ENCODE data around the gene RRP1. TPM values are rescaled to one million over a fixed set of nuclear protein-coding genes. Genes with fewer than 3 reads are reported as not detected.
A peak's percentile ranks its signal among the peaks of the same experiment; 100 is the strongest.

The RRP1 gene
- polyA plus RNA-seq (2013, experiment 1 of 4), result 34.0 TPM
- 36.1 TPM for polyA plus RNA-seq (2013, experiment 2 of 4)
- polyA plus RNA-seq (2013, experiment 3 of 4), result 24.1 TPM
- polyA plus RNA-seq (2013, experiment 4 of 4), result 29.0 TPM

GRCh38 chr21:43789276-43790009 lies at the start of gene RRP1:
RRP1 (plus strand) TSS chr21:43789577; CDS start chr21:43789630, 53 bp downstream.
- Histone ChIP-seq H3K36me3 (ENCODE audit: control insufficient read depth, insufficient read depth, low read length) (peaks cover 21% of the 10 kb centered on the region), H3K4me1 (ENCODE audit: control insufficient read depth, insufficient read depth, low read length) (peaks cover 13% of the 10 kb centered on the region), H3K9me3 (ENCODE audit: control insufficient read depth, low read length) (no peaks in the 10 kb centered on the region), H3K27ac (ENCODE audit: insufficient read depth, low read depth, low read length, poor library complexity, severe bottlenecking) (peak within 1 kb of the TSS; percentile 64), H3K27me3 (ENCODE audit: control insufficient read depth, insufficient read depth, low read length, poor library complexity, severe bottlenecking) (no peaks in the 10 kb centered on the region), H3K4me3 (ENCODE audit: insufficient read depth, low read depth, low read length) (peak within 1 kb of the TSS; percentile 89)
- WGBS, 2 experiments, result 0% methylated on average over 83 of the region's 83 CpGs

- WGBS, 2 experiments, result 74 to 77% methylated on average over 25 of the region's 25 CpGs
- Histone ChIP-seq H3K36me3 (ENCODE audit: control insufficient read depth, insufficient read depth, low read length) (no peaks in the 10 kb centered on the region), H3K27me3 (ENCODE audit: control insufficient read depth, insufficient read depth, low read length, poor library complexity, severe bottlenecking) (no peaks in the 10 kb centered on the region), H3K4me1 (ENCODE audit: control insufficient read depth, insufficient read depth, low read length) (no peaks in the 10 kb centered on the region), H3K9me3 (ENCODE audit: control insufficient read depth, low read length) (no peaks in the 10 kb centered on the region), H3K27ac (ENCODE audit: insufficient read depth, low read depth, low read length, poor library complexity, severe bottlenecking) (peak overlapping the region; percentile 0), H3K4me3 (ENCODE audit: insufficient read depth, low read depth, low read length) (no peak overlapping the region)
Measured at GRCh38 chr21:43739621-43740435, 49.5 kb upstream of the RRP1 start.

GRCh38 chr21:43740497-43741156 lies 48.8 kb upstream of the RRP1 start:
- no peaks in the 10 kb centered on the region for H3K36me3 ChIP-seq (ENCODE audit: control insufficient read depth, insufficient read depth, low read length)
- no peak overlapping the region for H3K4me3 ChIP-seq (ENCODE audit: insufficient read depth, low read depth, low read length)
- H3K4me1 ChIP-seq (ENCODE audit: control insufficient read depth, insufficient read depth, low read length), result no peaks in the 10 kb centered on the region
- no peaks in the 10 kb centered on the region for H3K27me3 ChIP-seq (ENCODE audit: control insufficient read depth, insufficient read depth, low read length, poor library complexity, severe bottlenecking)
- 28 to 32% methylated on average over 23 to 24 of the region's 25 CpGs for WGBS, 2 experiments
- no peaks in the 10 kb centered on the region for H3K9me3 ChIP-seq (ENCODE audit: control insufficient read depth, low read length)
- no peak overlapping the region for H3K27ac ChIP-seq (ENCODE audit: insufficient read depth, low read depth, low read length, poor library complexity, severe bottlenecking)

GRCh38 chr21:43741423-43742096 lies 47.8 kb upstream of the RRP1 start:
- no peaks in the 10 kb centered on the region for H3K27me3 ChIP-seq (ENCODE audit: control insufficient read depth, insufficient read depth, low read length, poor library complexity, severe bottlenecking)
- 71 to 77% methylated on average over 25 to 28 of the region's 28 CpGs for WGBS, 2 experiments
- no peak overlapping the region for H3K4me3 ChIP-seq (ENCODE audit: insufficient read depth, low read depth, low read length)
- H3K9me3 ChIP-seq (ENCODE audit: control insufficient read depth, low read length), result no peaks in the 10 kb centered on the region
- no peaks in the 10 kb centered on the region for H3K4me1 ChIP-seq (ENCODE audit: control insufficient read depth, insufficient read depth, low read length)
- H3K27ac ChIP-seq (ENCODE audit: insufficient read depth, low read depth, low read length, poor library complexity, severe bottlenecking), result no peak overlapping the region
- no peaks in the 10 kb centered on the region for H3K36me3 ChIP-seq (ENCODE audit: control insufficient read depth, insufficient read depth, low read length)

GRCh38 chr21:43743947-43744346 lies 45.4 kb upstream of the RRP1 start:
- H3K36me3 ChIP-seq (ENCODE audit: control insufficient read depth, insufficient read depth, low read length), result no peaks in the 10 kb centered on the region
- no peak overlapping the region for H3K4me3 ChIP-seq (ENCODE audit: insufficient read depth, low read depth, low read length)
- H3K9me3 ChIP-seq (ENCODE audit: control insufficient read depth, low read length), result no peaks in the 10 kb centered on the region
- H3K4me1 ChIP-seq (ENCODE audit: control insufficient read depth, insufficient read depth, low read length), result no peaks in the 10 kb centered on the region
- H3K27ac ChIP-seq (ENCODE audit: insufficient read depth, low read depth, low read length, poor library complexity, severe bottlenecking), result no peak overlapping the region
- H3K27me3 ChIP-seq (ENCODE audit: control insufficient read depth, insufficient read depth, low read length, poor library complexity, severe bottlenecking), result no peaks in the 10 kb centered on the region
- 95% methylated on average over 8 of the region's 8 CpGs for WGBS, 2 experiments

- WGBS, 2 experiments, result 95 to 96% methylated on average over 18 of the region's 18 CpGs
- Histone ChIP-seq H3K27me3 (ENCODE audit: control insufficient read depth, insufficient read depth, low read length, poor library complexity, severe bottlenecking) (no peaks in the 10 kb centered on the region), H3K27ac (ENCODE audit: insufficient read depth, low read depth, low read length, poor library complexity, severe bottlenecking) (no peak overlapping the region), H3K36me3 (ENCODE audit: control insufficient read depth, insufficient read depth, low read length) (no peaks in the 10 kb centered on the region), H3K4me1 (ENCODE audit: control insufficient read depth, insufficient read depth, low read length) (no peaks in the 10 kb centered on the region), H3K9me3 (ENCODE audit: control insufficient read depth, low read length) (no peaks in the 10 kb centered on the region), H3K4me3 (ENCODE audit: insufficient read depth, low read depth, low read length) (no peak overlapping the region)
Measured at GRCh38 chr21:43744725-43745124, 44.7 kb upstream of the RRP1 start.

GRCh38 chr21:43745772-43746517 lies 43.4 kb upstream of the RRP1 start:
- no peaks in the 10 kb centered on the region for H3K36me3 ChIP-seq (ENCODE audit: control insufficient read depth, insufficient read depth, low read length)
- H3K9me3 ChIP-seq (ENCODE audit: control insufficient read depth, low read length), result no peaks in the 10 kb centered on the region
- no peak overlapping the region for H3K4me3 ChIP-seq (ENCODE audit: insufficient read depth, low read depth, low read length)
- 94 to 97% methylated on average over 16 of the region's 16 CpGs for WGBS, 2 experiments
- H3K27me3 ChIP-seq (ENCODE audit: control insufficient read depth, insufficient read depth, low read length, poor library complexity, severe bottlenecking), result no peaks in the 10 kb centered on the region
- H3K4me1 ChIP-seq (ENCODE audit: control insufficient read depth, insufficient read depth, low read length), result no peaks in the 10 kb centered on the region
- no peak overlapping the region for H3K27ac ChIP-seq (ENCODE audit: insufficient read depth, low read depth, low read length, poor library complexity, severe bottlenecking)

GRCh38 chr21:43748622-43749021 lies 40.8 kb upstream of the RRP1 start:
- Histone ChIP-seq H3K9me3 (ENCODE audit: control insufficient read depth, low read length) (no peaks in the 10 kb centered on the region), H3K4me3 (ENCODE audit: insufficient read depth, low read depth, low read length) (no peak overlapping the region), H3K27me3 (ENCODE audit: control insufficient read depth, insufficient read depth, low read length, poor library complexity, severe bottlenecking) (no peaks in the 10 kb centered on the region), H3K4me1 (ENCODE audit: control insufficient read depth, insufficient read depth, low read length) (no peaks in the 10 kb centered on the region), H3K27ac (ENCODE audit: insufficient read depth, low read depth, low read length, poor library complexity, severe bottlenecking) (no peak overlapping the region), H3K36me3 (ENCODE audit: control insufficient read depth, insufficient read depth, low read length) (no peaks in the 10 kb centered on the region)
- WGBS, 2 experiments, result 93 to 95% methylated on average over 17 of the region's 17 CpGs

- WGBS, 2 experiments, result 94% methylated on average over 18 of the region's 18 CpGs
- no peak overlapping the region for H3K4me3 ChIP-seq (ENCODE audit: insufficient read depth, low read depth, low read length)
- no peaks in the 10 kb centered on the region for H3K4me1 ChIP-seq (ENCODE audit: control insufficient read depth, insufficient read depth, low read length)
- no peaks in the 10 kb centered on the region for H3K9me3 ChIP-seq (ENCODE audit: control insufficient read depth, low read length)
- no peaks in the 10 kb centered on the region for H3K36me3 ChIP-seq (ENCODE audit: control insufficient read depth, insufficient read depth, low read length)
- H3K27me3 ChIP-seq (ENCODE audit: control insufficient read depth, insufficient read depth, low read length, poor library complexity, severe bottlenecking), result no peaks in the 10 kb centered on the region
- no peak overlapping the region for H3K27ac ChIP-seq (ENCODE audit: insufficient read depth, low read depth, low read length, poor library complexity, severe bottlenecking)
Measured at GRCh38 chr21:43749651-43750262, 39.6 kb upstream of the RRP1 start.

Data from ectodermal cell (in vitro differentiated cells).